ENCODE data around the gene RGS18.

DNA sequence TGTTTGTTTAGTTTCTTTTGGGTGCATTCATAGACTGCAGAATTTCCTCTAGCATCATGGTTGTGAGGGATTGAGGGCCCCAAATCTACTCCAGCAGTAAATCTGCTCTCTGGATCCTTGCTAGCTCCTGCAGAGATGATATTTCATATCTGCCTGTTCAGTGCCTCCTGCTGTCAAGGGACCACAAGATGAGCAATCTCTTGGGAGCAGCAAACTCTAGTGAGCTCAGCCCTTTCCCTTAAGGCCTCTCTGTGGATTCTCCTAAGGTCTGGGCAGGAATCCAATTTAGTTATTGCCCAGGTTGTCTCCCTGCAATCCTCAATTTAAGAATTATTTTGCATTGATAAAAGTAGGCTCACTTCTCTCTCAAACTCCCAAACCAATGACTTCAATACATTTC, 76.9 kb downstream of the RGS18 start:
- TF ChIP-seq, protein P1, sequence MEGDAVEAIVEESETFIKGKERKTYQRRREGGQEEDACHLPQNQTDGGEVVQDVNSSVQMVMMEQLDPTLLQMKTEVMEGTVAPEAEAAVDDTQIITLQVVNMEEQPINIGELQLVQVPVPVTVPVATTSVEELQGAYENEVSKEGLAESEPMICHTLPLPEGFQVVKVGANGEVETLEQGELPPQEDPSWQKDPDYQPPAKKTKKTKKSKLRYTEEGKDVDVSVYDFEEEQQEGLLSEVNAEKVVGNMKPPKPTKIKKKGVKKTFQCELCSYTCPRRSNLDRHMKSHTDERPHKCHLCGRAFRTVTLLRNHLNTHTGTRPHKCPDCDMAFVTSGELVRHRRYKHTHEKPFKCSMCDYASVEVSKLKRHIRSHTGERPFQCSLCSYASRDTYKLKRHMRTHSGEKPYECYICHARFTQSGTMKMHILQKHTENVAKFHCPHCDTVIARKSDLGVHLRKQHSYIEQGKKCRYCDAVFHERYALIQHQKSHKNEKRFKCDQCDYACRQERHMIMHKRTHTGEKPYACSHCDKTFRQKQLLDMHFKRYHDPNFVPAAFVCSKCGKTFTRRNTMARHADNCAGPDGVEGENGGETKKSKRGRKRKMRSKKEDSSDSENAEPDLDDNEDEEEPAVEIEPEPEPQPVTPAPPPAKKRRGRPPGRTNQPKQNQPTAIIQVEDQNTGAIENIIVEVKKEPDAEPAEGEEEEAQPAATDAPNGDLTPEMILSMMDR (IDR thresholded peaks at IDR 0.05), result no peak
- TF ChIP-seq POLR2A (IDR thresholded peaks at IDR 0.05), result no peak
